Neural cell (in vitro differentiated cells): ENCODE measurements around the gene RPS6KA2.

Source experiments
- CTCF ChIP-seq: fragments of 450-650 bp; IDR thresholded peaks from 2 replicates; pipeline ENCODE4 v1.5.1; 2014; ENCODE audit warnings: antibody characterized with exemption, mild to moderate bottlenecking, moderate library complexity; ENCODE audit not compliant: poor library complexity, severe bottlenecking
- EP300 ChIP-seq: fragments of 450-650 bp; conservative IDR thresholded peaks from 2 replicates; pipeline ENCODE4 v1.6.1; 2014; ENCODE audit warnings: antibody characterized with exemption, mild to moderate bottlenecking, moderate library complexity; ENCODE audit not compliant: poor library complexity, severe bottlenecking
- EZH2 ChIP-seq: fragments of 200-600, 300-800 bp; shearing (Covaris generic), sonication (generic); IDR thresholded peaks from 2 replicates; pipeline ENCODE4 v1.6.1; 2014; ENCODE audit warnings: antibody characterized with exemption, low read length, borderline replicate concordance, mild to moderate bottlenecking; ENCODE audit not compliant: insufficient read depth, poor library complexity, severe bottlenecking
- POLR2AphosphoS5 ChIP-seq: IDR thresholded peaks from 2 replicates; pipeline ENCODE4 v1.6.1; 2012
- REST ChIP-seq: IDR thresholded peaks from 2 replicates; pipeline ENCODE4 v1.6.1; 2012; ENCODE audit warnings: borderline replicate concordance

- no peak for TF ChIP-seq CTCF
- TF ChIP-seq POLR2AphosphoS5 = no peak
- no peak for TF ChIP-seq EP300
- no peak for TF ChIP-seq EZH2
- no peak for TF ChIP-seq REST
These were observed 36.5 kb upstream of the RPS6KA2 start for GRCh38 chr6:166663568-166663967.
